Measurements from ENCODE around the gene FRS3. TPM values are rescaled to one million over a fixed set of nuclear protein-coding genes. Genes with fewer than 3 reads are reported as not detected.

FRS3 gene
- total and polyA plus RNA-seq, 2 donors from 2014 or later, result 5.3 to 7.0 TPM

DNA sequence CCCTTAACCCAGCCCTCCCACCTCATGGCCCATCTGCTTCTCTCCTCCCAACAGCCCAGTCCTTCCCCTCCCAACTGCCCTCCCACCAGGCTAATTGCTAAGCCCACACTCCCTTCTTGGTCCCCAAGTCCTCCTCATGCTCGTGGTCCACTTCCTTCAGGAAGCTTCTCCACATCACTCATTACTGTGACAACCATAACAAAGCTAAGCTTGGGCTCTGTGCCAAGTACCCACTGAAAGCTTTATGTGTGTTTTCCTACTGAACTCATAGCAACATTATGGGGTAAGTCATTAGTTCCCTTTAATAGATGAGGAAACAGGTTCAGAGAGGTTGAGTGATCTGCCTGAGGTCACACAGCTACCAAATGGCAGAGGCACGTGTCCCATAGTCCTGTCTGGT, 16.2 kb downstream of the FRS3 start:
- peak in 3 of 5 donors; percentile 29 to 68 (median 42) for DNase-seq
- Histone ChIP-seq H3K36me3 (ENCODE audit: control insufficient read depth in 2 of 3, insufficient read depth in 3 of 3, low read length in 3 of 3) (no peaks in the 10 kb centered on the region), H3K9me3 (ENCODE audit: control insufficient read depth in 2 of 3, insufficient read depth in 1 of 3, low read length in 3 of 3) (no peaks in the 10 kb centered on the region), H3K27ac (ENCODE audit: low read depth in 2 of 2, low read length in 2 of 2) (no peak overlapping the region), H3K4me3 (ENCODE audit: low read length in 3 of 3) (no peak overlapping the region), H3K4me1 (ENCODE audit: control insufficient read depth in 2 of 3, insufficient read depth in 2 of 3, low read depth in 1 of 3, low read length in 3 of 3) (peaks cover 0 to 6% (median 0%) of the 10 kb centered on the region in 3 donors), H3K27me3 (ENCODE audit: control insufficient read depth, insufficient read depth, low read length) (no peaks in the 10 kb centered on the region), H3K9ac (ENCODE audit: low read length in 3 of 3) (no peak overlapping the region)
- no peak for FAIRE-seq
- intact Hi-C loops (cut with DNase I), result no loop called here
- TF ChIP-seq, protein P1, sequence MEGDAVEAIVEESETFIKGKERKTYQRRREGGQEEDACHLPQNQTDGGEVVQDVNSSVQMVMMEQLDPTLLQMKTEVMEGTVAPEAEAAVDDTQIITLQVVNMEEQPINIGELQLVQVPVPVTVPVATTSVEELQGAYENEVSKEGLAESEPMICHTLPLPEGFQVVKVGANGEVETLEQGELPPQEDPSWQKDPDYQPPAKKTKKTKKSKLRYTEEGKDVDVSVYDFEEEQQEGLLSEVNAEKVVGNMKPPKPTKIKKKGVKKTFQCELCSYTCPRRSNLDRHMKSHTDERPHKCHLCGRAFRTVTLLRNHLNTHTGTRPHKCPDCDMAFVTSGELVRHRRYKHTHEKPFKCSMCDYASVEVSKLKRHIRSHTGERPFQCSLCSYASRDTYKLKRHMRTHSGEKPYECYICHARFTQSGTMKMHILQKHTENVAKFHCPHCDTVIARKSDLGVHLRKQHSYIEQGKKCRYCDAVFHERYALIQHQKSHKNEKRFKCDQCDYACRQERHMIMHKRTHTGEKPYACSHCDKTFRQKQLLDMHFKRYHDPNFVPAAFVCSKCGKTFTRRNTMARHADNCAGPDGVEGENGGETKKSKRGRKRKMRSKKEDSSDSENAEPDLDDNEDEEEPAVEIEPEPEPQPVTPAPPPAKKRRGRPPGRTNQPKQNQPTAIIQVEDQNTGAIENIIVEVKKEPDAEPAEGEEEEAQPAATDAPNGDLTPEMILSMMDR (IDR thresholded peaks at IDR 0.05; ENCODE audit: borderline replicate concordance, extremely low read depth, insufficient read depth), result no peak

DNA sequence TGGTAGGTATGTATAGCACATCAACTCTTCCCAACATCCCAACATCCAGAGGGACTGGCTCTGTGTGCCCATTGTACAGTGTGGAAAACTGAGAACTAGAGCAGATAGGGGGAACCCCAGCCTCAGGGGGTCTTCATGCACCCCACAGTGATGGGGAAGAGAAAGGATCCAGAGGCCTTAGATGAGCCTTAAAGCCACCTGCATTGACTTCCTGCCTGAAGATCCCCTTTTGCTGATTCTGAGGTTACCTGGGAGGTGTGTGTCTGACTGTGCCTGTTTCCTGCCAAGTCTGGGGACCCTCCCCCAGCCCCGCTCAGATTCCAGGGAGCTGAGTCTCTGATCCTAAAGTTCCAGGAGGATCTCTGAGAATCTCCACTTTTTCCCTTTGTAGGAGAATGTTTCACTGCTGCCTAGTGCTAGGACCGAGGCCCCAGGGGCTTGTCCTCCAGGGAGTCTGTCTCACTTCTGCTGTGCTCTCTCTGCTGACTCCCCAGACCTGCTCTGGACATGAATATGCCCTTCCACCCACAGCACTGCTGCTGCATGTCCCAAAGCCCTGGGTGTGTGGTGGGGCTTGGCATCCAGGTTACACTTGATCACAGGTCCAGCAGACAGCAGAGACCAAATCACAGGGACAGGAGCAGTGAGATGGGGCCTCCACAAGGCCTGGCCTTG, 19.7 kb downstream of the FRS3 start:
- Histone ChIP-seq H3K9me3 (ENCODE audit: control insufficient read depth in 2 of 3, insufficient read depth in 1 of 3, low read length in 3 of 3) (no peaks in the 10 kb centered on the region), H3K27me3 (ENCODE audit: control insufficient read depth, insufficient read depth, low read length) (no peaks in the 10 kb centered on the region), H3K27ac (ENCODE audit: low read depth in 2 of 2, low read length in 2 of 2) (no peak overlapping the region), H3K4me1 (ENCODE audit: control insufficient read depth in 2 of 3, insufficient read depth in 2 of 3, low read depth in 1 of 3, low read length in 3 of 3) (no peaks in the 10 kb centered on the region), H3K36me3 (ENCODE audit: control insufficient read depth in 2 of 3, insufficient read depth in 3 of 3, low read length in 3 of 3) (no peaks in the 10 kb centered on the region), H3K9ac (ENCODE audit: low read length in 3 of 3) (no peak overlapping the region), H3K4me3 (ENCODE audit: low read length in 3 of 3) (no peak overlapping the region)
- no peak for FAIRE-seq
- intact Hi-C loops (cut with DNase I), result no loop called here
- TF ChIP-seq, protein P1 (IDR thresholded peaks at IDR 0.05; ENCODE audit: borderline replicate concordance, extremely low read depth, insufficient read depth), result no peak
- peak in 1 of 5 donors; percentile 39 for DNase-seq

DNA sequence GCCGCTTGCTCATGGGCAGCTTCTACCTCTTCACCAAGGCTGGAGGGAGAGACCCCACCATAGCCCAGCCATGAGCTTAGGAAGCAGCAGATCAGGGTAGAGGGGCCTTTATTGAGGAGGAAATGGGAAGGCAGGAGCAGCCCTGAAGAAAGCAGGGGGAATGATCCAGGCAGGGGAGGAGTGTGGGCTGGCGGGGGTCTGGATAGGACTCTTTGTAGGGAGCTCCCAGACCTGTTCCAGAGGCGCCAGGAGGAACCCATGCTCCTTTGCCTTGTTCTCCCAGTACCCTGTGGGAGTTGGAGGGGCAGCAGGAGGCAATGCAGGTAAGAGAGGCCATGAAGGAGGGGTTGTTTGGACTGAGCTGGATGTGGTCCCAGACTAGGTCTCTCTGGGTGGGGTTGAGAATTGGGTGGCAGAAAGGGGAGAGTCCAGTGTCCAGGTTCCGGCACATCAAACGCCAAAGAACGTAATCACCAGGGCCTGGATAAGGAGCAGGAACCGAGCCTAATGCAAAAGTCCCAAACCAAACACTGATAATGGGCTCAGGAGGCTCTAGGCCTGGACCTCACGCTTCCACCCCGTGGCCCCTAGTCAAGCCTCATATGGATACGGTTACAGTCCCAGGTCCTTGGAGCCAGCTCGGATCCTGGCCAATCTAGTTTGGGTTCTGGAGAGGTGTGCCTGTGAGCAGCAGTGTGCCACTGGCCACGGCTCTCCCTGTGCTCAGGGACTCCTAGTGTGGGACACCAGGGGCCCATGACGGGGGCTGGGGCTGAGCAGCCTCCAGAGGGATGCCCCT, 20.4 kb downstream of the FRS3 start:
- H3K9ac ChIP-seq (ENCODE audit: low read length in 3 of 3), result no peak overlapping the region
- TF ChIP-seq, protein P1 (IDR thresholded peaks at IDR 0.05; ENCODE audit: borderline replicate concordance, extremely low read depth, insufficient read depth), result no peak
- no peaks in the 10 kb centered on the region for H3K27me3 ChIP-seq (ENCODE audit: control insufficient read depth, insufficient read depth, low read length)
- no peak overlapping the region for H3K4me3 ChIP-seq (ENCODE audit: low read length in 3 of 3)
- H3K27ac ChIP-seq (ENCODE audit: low read depth in 2 of 2, low read length in 2 of 2), result no peak overlapping the region
- no peak for FAIRE-seq
- no peaks in the 10 kb centered on the region for H3K36me3 ChIP-seq (ENCODE audit: control insufficient read depth in 2 of 3, insufficient read depth in 3 of 3, low read length in 3 of 3)
- intact Hi-C loops (cut with DNase I), result no loop called here
- peak in 1 of 5 donors; percentile 56 for DNase-seq
- H3K4me1 ChIP-seq (ENCODE audit: control insufficient read depth in 2 of 3, insufficient read depth in 2 of 3, low read depth in 1 of 3, low read length in 3 of 3), result no peaks in the 10 kb centered on the region
- H3K9me3 ChIP-seq (ENCODE audit: control insufficient read depth in 2 of 3, insufficient read depth in 1 of 3, low read length in 3 of 3), result no peaks in the 10 kb centered on the region

Measured in kidney (tissue), 14 donors.